HG03095 (cell line): ENCODE measurements around the gene HES5.
"Not testable (repeated sequence)": the region's sequence is repeated elsewhere in the genome, so short reads cannot be mapped to it uniquely, and the experiment has no call there.

Experiments used
- ATAC-seq: cut with Tn5 transposase; IDR thresholded peaks from one replicate; pipeline ENCODE4 v1.9.1; 2021; ENCODE audit warnings: moderate library complexity; ENCODE audit not compliant: unreplicated experiment

HES5 gene, protein sequence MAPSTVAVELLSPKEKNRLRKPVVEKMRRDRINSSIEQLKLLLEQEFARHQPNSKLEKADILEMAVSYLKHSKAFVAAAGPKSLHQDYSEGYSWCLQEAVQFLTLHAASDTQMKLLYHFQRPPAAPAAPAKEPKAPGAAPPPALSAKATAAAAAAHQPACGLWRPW

GRCh38 chr1:2529784-2530512 is at the start of gene HES5:
Gene HES5 (minus strand): TSS chr1:2530263. CDS start chr1:2530164, 99 bp downstream.
- no peak for ATAC-seq

GRCh38 chr1:2578758-2579118 is 48.7 kb upstream of the HES5 start:
- ATAC-seq = no peak

- peak; percentile 35 for ATAC-seq
These were observed 47.6 kb upstream of the HES5 start for GRCh38 chr1:2577565-2578075.

GRCh38 chr1:2575801-2576663 is 46.0 kb upstream of the HES5 start:
- no peak for ATAC-seq

DNA sequence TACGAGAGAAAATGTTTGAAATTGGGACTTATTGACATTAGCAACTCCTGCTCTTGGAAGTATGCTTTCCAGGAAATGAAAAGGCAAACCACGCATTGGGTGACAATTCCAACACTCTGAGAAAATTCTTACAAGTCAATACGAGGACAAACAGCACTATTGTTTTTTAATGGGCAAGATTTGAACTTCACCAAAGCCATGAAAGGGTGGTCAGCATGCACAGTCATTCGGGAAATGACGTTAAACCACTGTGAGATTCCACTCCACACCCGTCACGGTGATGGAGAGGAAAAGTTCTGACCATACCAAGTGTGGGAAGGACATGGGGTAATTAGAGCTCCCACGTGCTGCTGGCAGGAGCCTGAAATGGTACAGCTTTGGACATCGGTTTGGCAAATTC is 44.3 kb upstream of the HES5 start:
- ATAC-seq = no peak

DNA sequence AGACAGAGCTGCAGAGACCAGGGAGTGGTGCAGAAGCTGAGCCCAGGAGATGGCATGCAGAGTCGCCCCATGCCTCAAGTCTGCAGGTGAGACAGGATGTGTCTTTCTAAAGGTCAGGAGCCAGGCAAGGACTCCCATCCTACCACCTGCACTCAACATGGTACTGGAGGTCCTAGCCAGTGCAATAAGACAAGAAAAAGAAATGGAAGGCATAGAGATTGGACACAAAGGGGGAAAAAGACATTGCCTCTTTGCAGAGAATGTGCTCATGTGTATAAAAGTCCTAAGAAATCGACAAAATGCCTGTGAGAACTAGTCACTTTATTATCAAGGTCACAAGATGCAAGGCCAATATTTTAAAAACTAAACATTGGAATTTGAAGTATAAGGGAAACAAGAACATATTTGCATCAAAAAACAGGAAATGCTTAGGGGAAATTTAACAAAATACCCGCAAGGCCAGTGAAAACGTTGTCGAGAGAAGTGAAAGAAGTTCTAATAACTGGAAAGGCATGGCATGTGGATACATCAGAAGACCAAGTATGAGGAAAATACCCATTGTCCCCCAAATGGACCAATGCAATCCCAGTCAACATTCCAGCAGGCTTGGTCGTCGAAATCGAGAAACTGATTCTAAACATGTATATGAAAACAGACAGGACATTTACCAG is 43.3 kb upstream of the HES5 start:
- ATAC-seq = no peak

- ATAC-seq = no peak
These were observed 41.3 kb upstream of the HES5 start for GRCh38 chr1:2571348-2571747.

DNA sequence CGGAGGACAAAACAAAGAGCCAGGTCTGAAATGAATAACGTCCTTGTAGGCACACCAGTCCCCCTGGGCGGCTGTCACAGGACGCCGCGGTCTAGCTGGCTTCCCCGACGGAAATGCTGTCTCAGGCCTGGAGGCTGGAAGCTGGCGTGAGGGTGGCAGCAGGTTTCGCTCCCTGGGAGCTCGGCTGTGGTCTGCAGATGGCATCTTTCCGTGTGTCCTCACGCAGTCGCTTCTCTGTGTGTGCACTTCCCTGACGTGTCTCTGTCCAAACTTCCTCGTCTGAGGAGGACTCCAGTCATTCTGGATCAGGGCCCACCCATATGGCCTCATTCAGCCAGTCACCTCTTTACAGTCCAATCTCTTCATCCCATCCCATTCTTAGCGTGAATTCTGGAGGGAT is 40.3 kb upstream of the HES5 start:
- ATAC-seq = no peak

- not testable (repeated sequence) for ATAC-seq
These were observed 39.6 kb upstream of the HES5 start for GRCh38 chr1:2569703-2570102.

- ATAC-seq = no peak
These were observed 39.0 kb upstream of the HES5 start for GRCh38 chr1:2569060-2569459.

DNA sequence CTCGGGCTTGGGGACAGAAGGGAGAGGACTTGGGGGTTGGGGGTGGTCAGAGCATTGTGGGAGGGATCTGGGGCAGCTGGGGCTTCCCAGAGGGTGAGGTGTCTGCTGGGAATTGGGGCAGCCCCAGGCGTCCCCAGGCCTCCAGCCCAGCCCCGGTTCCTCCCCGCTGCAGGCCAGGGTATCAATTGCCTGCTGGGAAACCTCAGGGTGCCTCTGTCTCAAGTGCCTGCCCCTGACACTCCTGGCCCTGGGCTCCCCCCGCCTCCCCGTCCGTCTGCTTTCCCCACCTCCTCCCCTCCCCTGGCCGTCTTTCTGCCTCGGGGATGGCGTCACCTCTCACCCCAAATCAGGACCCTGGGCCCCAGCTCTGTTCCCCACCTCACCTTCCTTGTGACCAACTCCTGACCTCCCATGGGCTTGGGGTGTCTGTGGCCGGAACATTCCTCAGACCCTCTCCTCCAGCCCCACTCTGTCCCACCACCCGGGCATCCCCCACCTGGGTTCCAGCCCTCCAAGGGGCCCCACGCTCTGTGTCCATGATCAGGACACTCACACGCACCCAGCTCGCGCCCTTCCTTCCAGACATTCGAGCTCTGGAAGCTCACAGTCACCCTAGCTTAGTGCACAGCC is 38.2 kb upstream of the HES5 start:
- not testable (repeated sequence) for ATAC-seq

GRCh38 chr1:2567083-2567679 is 37.1 kb upstream of the HES5 start:
- no peak for ATAC-seq

DNA sequence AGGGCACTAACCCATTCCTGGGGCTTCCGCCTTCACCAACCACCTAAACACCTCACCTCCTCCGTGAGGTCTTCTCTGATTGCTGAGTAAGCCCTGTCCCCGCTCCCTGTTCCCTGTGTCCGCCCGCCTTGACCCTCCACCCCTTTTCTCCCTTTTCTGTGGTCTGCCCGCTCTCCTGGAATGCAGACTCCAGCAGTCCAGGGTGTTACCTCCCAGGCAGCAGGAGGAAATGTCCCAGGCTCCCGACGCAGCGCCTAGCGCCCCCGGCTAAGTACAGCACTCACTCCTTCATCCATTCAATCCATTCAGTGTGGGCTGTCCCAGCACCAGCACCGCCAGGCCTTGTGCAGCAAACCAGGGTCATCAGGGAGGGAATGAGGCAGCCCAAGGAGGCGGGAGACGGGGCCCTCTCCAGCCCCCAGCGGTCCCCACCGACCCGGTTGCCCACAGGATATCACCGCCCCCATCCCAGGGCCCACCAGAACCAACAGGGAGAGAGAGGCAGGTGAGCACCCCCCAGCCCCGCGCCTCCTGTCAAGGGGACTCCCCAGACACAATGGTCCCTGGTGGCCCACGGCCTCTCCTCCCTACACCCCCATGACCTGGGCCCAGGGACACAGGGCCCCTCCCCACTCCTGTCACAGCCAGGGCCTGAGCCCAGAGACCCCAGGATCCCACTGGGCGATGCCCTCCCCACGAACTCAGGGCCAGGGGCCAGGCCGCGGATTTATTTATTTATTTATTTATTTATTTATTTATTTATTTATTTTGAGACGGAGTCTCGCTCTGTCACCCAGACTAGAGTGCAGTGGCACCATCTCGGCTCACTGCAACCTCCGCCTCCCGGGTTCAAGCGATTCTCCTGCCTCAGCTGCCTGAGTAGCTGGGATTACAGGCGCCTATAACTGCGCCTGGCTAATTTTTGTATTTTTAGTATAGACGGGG is 36.3 kb upstream of the HES5 start:
- ATAC-seq = no peak

DNA sequence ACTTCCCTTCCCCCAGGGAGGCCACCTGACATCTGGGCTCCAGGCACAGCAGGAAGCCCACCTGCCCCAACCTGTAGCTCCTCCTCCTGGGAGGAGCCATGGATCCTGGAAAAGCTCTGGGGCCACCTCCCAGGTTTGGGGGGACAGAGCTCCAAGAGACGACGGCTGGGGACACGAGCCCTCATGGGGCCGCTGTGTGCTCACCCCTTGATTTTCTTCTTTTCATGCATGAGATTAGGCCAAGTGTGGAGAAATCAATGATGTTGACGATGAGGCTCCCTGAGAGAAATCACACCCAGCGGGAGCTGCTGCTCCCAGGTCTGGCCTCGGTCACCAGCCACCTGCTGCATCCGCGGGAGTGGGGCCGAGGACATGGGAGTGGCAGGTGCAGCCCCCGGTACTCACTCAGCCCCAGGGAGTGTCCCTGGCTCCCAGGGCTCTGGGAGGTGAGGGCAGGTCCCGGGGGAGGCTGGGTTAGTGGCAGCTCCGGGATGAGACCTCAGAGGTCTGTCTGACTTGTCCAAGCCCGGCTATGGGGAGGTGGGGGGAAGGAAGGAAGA is 34.8 kb upstream of the HES5 start:
- ATAC-seq = no peak

- no peak for ATAC-seq
These were observed 34.1 kb upstream of the HES5 start for GRCh38 chr1:2564006-2564814.

- no peak for ATAC-seq
These were observed 33.1 kb upstream of the HES5 start for GRCh38 chr1:2563205-2563604.

DNA sequence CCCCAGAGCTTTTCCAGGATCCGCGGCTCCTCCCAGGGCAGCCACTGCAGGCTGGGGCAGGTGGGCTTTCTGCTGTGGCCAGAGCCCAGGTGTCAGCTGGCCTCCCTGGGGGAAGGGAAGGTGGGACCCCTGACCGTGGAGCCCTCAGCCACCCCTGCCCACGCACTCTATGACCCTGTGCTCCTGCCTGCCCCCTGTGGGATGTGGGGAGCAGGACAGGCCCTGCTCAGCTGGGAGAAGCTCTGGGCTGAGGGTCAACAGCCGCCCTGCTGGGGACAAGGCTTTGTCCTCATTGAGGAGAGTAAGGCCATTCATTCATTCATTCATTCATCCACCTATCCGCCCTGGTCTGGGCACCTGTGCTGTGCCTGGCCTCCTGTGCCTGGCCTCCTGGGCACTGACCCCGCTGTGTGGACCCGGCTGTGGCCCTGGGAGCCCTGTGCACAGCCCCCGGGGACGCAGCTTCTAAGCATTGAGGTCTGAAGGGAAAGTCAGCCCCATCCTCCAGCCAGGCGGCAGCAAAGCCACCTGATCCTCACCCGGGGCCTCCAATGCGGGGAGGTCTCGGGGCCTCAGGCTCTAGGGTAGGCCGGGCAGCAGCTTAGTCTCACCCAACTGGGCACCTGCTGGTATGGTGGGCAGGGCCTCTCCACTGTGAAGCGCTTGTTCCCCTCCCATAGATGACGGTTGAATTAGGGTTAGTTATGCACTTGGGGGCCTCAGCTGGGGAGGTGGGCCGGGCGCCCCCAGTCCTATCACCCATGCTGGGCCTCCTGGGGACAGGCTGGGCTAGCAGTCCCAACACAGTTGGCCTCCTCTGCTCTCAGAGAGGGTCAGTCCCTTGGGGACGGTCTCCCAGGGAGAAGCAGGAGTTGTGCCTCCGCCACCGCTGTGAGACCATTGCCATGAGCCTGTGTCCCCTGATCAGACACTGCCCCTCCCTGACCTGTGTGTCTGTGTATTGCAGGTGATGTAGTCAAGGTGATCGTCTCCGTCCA is 32.1 kb upstream of the HES5 start:
- no peak for ATAC-seq
